ENCODE data around the gene ANKLE2. TPM values are rescaled to one million over a fixed set of nuclear protein-coding genes. Genes with fewer than 3 reads are reported as not detected.

The ANKLE2 gene
- total and polyA plus RNA-seq, 2 of the 13 experiments (the other 11 are each of a cell fraction or from before 2014, with no cell fraction given) = 35.3 to 37.1 TPM

- peak overlapping the region; percentile 67 for H3K27ac ChIP-seq (ENCODE audit: extremely low read length, insufficient read depth, low read length)
- ATAC-seq (peak; percentile 63), DNase-seq (ENCODE audit: low spot score) (no peak), FAIRE-seq (no peak)
- H3K36me3 ChIP-seq (replicated peaks in 1 of 2; ENCODE audit: control insufficient read depth in 1 of 2, insufficient read depth in 2 of 2, low read length in 2 of 2) = peaks cover 4 to 10% of the 10 kb centered on the region in 2 experiments; a peak in 4 of 5 replicates
- peaks cover 35% of the 10 kb centered on the region for H3K79me2 ChIP-seq (ENCODE audit: insufficient read depth, low read length)
- no peaks in the 10 kb centered on the region for H4K20me1 ChIP-seq (ENCODE audit: insufficient read depth, low read length)
- peaks cover 19% of the 10 kb centered on the region for H3K4me1 ChIP-seq (ENCODE audit: insufficient read depth, low read length)
- 0% methylated on average over 5 of the region's 26 CpGs for WGBS (ENCODE audit: low lambda C conversion rate)
- BruUV-seq (replicated peaks) = TSS peak; percentile 91
- H3K4me3 ChIP-seq (replicated peaks in 1 of 3; ENCODE audit: insufficient read depth in 1 of 3, low read depth in 2 of 3, low read length in 3 of 3) = peak overlapping the region; percentile 68 to 89 (median 75)
- in situ Hi-C loops (cut with HindIII; ENCODE audit: extremely low pct_ligation_motif_present, low pct_unique_long_range_greater_than_20kb) (no loop called here), intact Hi-C loops (cut with micrococcal nuclease; ENCODE audit: unreplicated experiment) (no loop called here)
- no peak overlapping the region for H2AFZ ChIP-seq (ENCODE audit: low read length)
- H3K9me3 ChIP-seq (ENCODE audit: low read length) = no peaks in the 10 kb centered on the region
- H3K4me2 ChIP-seq (ENCODE audit: low read depth, low read length) = peak overlapping the region; percentile 84
- CTCF ChIA-PET (ENCODE audit: low intra/inter-chr PET ratio, low total read pairs) = no interaction called here
- H3K27me3 ChIP-seq (ENCODE audit: control insufficient read depth in 1 of 2, insufficient read depth in 2 of 2, low read length in 2 of 2) = no peaks in the 10 kb centered on the region
- peak overlapping the region; percentile 81 for H3K9ac ChIP-seq (ENCODE audit: insufficient read depth, low read depth, low read length)
- POLR2A ChIA-PET = interaction anchor here (0.6 to 1.4 kb wide), 3 partner anchors 8 to 14 kb away, joined by 3 to 4 read pairs (median 4); no protein-coding TSS in a partner anchor
- TF ChIP-seq ZNF605 (CRISPR knock-in tag; IDR thresholded peaks at IDR 0.05) = peak; percentile 59; the same call in 1 of the 2 replicates
- TF ChIP-seq ZNF18 (CRISPR knock-in tag; IDR thresholded peaks at IDR 0.05; ENCODE audit: insufficient replicate concordance) = peak; percentile 53
- TF ChIP-seq RFXAP (CRISPR knock-in tag; IDR thresholded peaks at IDR 0.05; ENCODE audit: borderline replicate concordance) = 0 out of 2 replicates have a peak, but pooled peaks have one; percentile 4
- TF ChIP-seq ZNF512B (CRISPR knock-in tag; IDR thresholded peaks at IDR 0.05; ENCODE audit: borderline replicate concordance) = peak; percentile 38; the same call in 1 of the 2 replicates
- peak; percentile 32; the same call in 1 of the 2 replicates for TF ChIP-seq THAP9 (CRISPR knock-in tag; IDR thresholded peaks at IDR 0.05; ENCODE audit: borderline replicate concordance)
- peak; percentile 47; the same call in 1 of the 2 replicates for TF ChIP-seq MTF2 (CRISPR knock-in tag; IDR thresholded peaks at IDR 0.05; ENCODE audit: borderline replicate concordance)
- TF ChIP-seq THAP8 (CRISPR knock-in tag; IDR thresholded peaks at IDR 0.05; ENCODE audit: borderline replicate concordance) = 0 out of 2 replicates have a peak, but pooled peaks have one; percentile 38
- TF ChIP-seq RFX1 (IDR thresholded peaks at IDR 0.05) = no peak
- no peak for TF ChIP-seq HNRNPUL1 (IDR thresholded peaks at IDR 0.05; ENCODE audit: low read depth, low read length)
- no peak for TF ChIP-seq LCORL (IDR thresholded peaks at IDR 0.05)
- peak; percentile 19; the same call in 1 of the 2 replicates for TF ChIP-seq LCORL (CRISPR knock-in tag; IDR thresholded peaks at IDR 0.05)
- peak; percentile 9; the same call in 1 of the 2 replicates for TF ChIP-seq ZNF547 (CRISPR knock-in tag; IDR thresholded peaks at IDR 0.05)
- peak; percentile 51; the same call in 1 of the 2 replicates for TF ChIP-seq UBTF (CRISPR knock-in tag; IDR thresholded peaks at IDR 0.05)
- no peak for TF ChIP-seq KDM1A (CRISPR knock-in tag; IDR thresholded peaks at IDR 0.05)
Observed at GRCh38 chr12:132710043-132710404, 51.6 kb downstream of the ANKLE2 start.
